WTC11 (cell line): ENCODE data around the gene DNAAF1. TPM values are rescaled to one million over a fixed set of nuclear protein-coding genes. Genes with fewer than 3 reads are reported as not detected.
A peak's percentile ranks its signal among the peaks of the same experiment; 100 is the strongest.

ENCODE experiments used
- ATAC-seq: fragments of 200-7000 bp; cut with Tn5 transposase; 2 replicates; pipeline ENCODE4 v1.10.0; 2021; ENCODE audit warnings: mild to moderate bottlenecking, moderate library complexity
- CTCF ChIA-PET: fragments of 300-600 bp; sonication (Branson Sonifier 250); formaldehyde crosslinking; loops from one replicate; lab custom pipeline; 2021; ENCODE audit warnings: antibody characterized with exemption; lab: Charles Lee
- POLR2A ChIA-PET: fragments of 350-600 bp; sonication (Branson Sonifier 250); formaldehyde crosslinking; loops from one replicate; lab custom pipeline; 2021; ENCODE audit warnings: antibody characterized with exemption; lab: Charles Lee
- DNase-seq: peaks from one replicate; pipeline ENCODE4 v3.0.0; 2021; ENCODE audit warnings: low spot score
- H3K27ac Mint-ChIP-seq: 2 replicates; pipeline ENCODE4 v1.8.0; 2021; ENCODE audit warnings: mixed read lengths
- H3K27me3 Mint-ChIP-seq: 2 replicates; pipeline ENCODE4 v1.8.0; 2021; ENCODE audit warnings: low read depth, mild to moderate bottlenecking, moderate library complexity, mixed read lengths
- H3K36me3 Mint-ChIP-seq: 2 replicates; pipeline ENCODE4 v1.8.0; 2021; ENCODE audit warnings: mixed read lengths
- H3K4me1 Mint-ChIP-seq: 2 replicates; pipeline ENCODE4 v1.8.0; 2022; ENCODE audit warnings: mixed read lengths
- H3K4me3 Mint-ChIP-seq: 2 replicates; pipeline ENCODE4 v1.8.0; 2021; ENCODE audit warnings: mild to moderate bottlenecking, moderate library complexity, mixed read lengths
- H3K9me3 Mint-ChIP-seq: 2 replicates; pipeline ENCODE4 v1.8.0; 2021; ENCODE audit warnings: mixed read lengths
- CBFB ChIP-seq: sonication (generic); formaldehyde crosslinking; IDR thresholded peaks from 2 replicates; pipeline ENCODE4 v1.8.1; 2022; ENCODE audit warnings: mild to moderate bottlenecking, low read depth, missing genetic modification reagents
- EMX1 ChIP-seq: fragments of 250-450 bp; sonication (Bioruptor Pico); IDR thresholded peaks from 2 replicates; pipeline ENCODE4 v1.8.0; 2021; ENCODE audit warnings: mild to moderate bottlenecking
- ESRRA ChIP-seq: sonication (generic); formaldehyde crosslinking; IDR thresholded peaks from 2 replicates; pipeline ENCODE4 v1.8.1; 2022; ENCODE audit warnings: mild to moderate bottlenecking, missing genetic modification reagents, borderline replicate concordance
- FOXJ3 ChIP-seq: sonication (generic); formaldehyde crosslinking; IDR thresholded peaks from 2 replicates; pipeline ENCODE4 v1.9.0; 2021; ENCODE audit warnings: missing genetic modification reagents, mild to moderate bottlenecking, borderline replicate concordance
- MXD4 ChIP-seq: fragments of 250-450 bp; sonication (Bioruptor Pico); IDR thresholded peaks from 2 replicates; pipeline ENCODE4 v1.8.0; 2021; ENCODE audit warnings: mild to moderate bottlenecking, moderate library complexity, borderline replicate concordance
- MYBL2 ChIP-seq: sonication (generic); formaldehyde crosslinking; IDR thresholded peaks from 2 replicates; pipeline ENCODE4 v1.8.1; 2023; ENCODE audit warnings: mild to moderate bottlenecking, moderate library complexity, missing genetic modification reagents
- NFE2L1 ChIP-seq: sonication (generic); formaldehyde crosslinking; IDR thresholded peaks from 2 replicates; pipeline ENCODE4 v1.8.1; 2023; ENCODE audit warnings: missing genetic modification reagents
- NR3C1 ChIP-seq: sonication (generic); formaldehyde crosslinking; conservative IDR thresholded peaks from 2 replicates; pipeline ENCODE4 v1.8.1; 2023; ENCODE audit warnings: low read depth, mild to moderate bottlenecking, missing genetic modification reagents
- OVOL2 ChIP-seq: fragments of 250-450 bp; sonication (Bioruptor Pico); IDR thresholded peaks from 2 replicates; pipeline ENCODE4 v1.9.0; 2021; ENCODE audit warnings: mild to moderate bottlenecking, borderline replicate concordance
- PRRX2 ChIP-seq: fragments of 250-450 bp; sonication (Bioruptor Pico); IDR thresholded peaks from 2 replicates; pipeline ENCODE4 v1.8.0; 2021; ENCODE audit warnings: mild to moderate bottlenecking
- RELA ChIP-seq: sonication (generic); formaldehyde crosslinking; IDR thresholded peaks from 2 replicates; pipeline ENCODE4 v1.8.1; 2022; ENCODE audit warnings: missing genetic modification reagents, mild to moderate bottlenecking, borderline replicate concordance
- RORB ChIP-seq: fragments of 250-450 bp; sonication (Bioruptor Pico); IDR thresholded peaks from 2 replicates; pipeline ENCODE4 v1.9.0; 2021; ENCODE audit warnings: mild to moderate bottlenecking
- SOX15 ChIP-seq: fragments of 250-450 bp; sonication (Bioruptor Pico); IDR thresholded peaks from 2 replicates; pipeline ENCODE4 v1.9.0; 2021; ENCODE audit warnings: mild to moderate bottlenecking
- TCF7 ChIP-seq: sonication (generic); formaldehyde crosslinking; IDR thresholded peaks from 2 replicates; pipeline ENCODE4 v1.8.0; 2022; ENCODE audit warnings: mild to moderate bottlenecking, low read depth, missing genetic modification reagents, moderate library complexity
- ZBTB21 ChIP-seq: sonication (generic); formaldehyde crosslinking; IDR thresholded peaks from 2 replicates; pipeline ENCODE4 v1.8.1; 2023; ENCODE audit warnings: mild to moderate bottlenecking, missing genetic modification reagents, borderline replicate concordance
- ZNF121 ChIP-seq: sonication (generic); formaldehyde crosslinking; IDR thresholded peaks from 2 replicates; pipeline ENCODE4 v1.8.0; 2023; ENCODE audit warnings: missing genetic modification reagents
- ZNF671 ChIP-seq: fragments of 250-450 bp; sonication (Bioruptor Pico); IDR thresholded peaks from 2 replicates; pipeline ENCODE4 v1.8.0; 2021; ENCODE audit warnings: mild to moderate bottlenecking
- total RNA-seq: library from RNA; stranded (reverse); gene quantifications from 3 replicates; pipeline ENCODE4 v1.2.3, GENCODE V29; 2021
- TF ChIP-seq, protein P1 (sequence below): sonication (generic); formaldehyde crosslinking; IDR thresholded peaks from 2 replicates; pipeline ENCODE4 v1.8.1; 2023; ENCODE audit warnings: mild to moderate bottlenecking, missing genetic modification reagents, borderline replicate concordance
- TF ChIP-seq, protein P2 (sequence below): sonication (generic); formaldehyde crosslinking; IDR thresholded peaks from 2 replicates; pipeline ENCODE4 v1.8.1; 2022; ENCODE audit warnings: missing genetic modification reagents, borderline replicate concordance
- TF ChIP-seq, protein P3 (sequence below): sonication (generic); formaldehyde crosslinking; IDR thresholded peaks from 2 replicates; pipeline ENCODE4 v1.8.1; 2023; ENCODE audit warnings: mild to moderate bottlenecking, missing genetic modification reagents

Gene DNAAF1
- total RNA-seq, 1 experiment from 2014 or later = 0.20 TPM

DNA sequence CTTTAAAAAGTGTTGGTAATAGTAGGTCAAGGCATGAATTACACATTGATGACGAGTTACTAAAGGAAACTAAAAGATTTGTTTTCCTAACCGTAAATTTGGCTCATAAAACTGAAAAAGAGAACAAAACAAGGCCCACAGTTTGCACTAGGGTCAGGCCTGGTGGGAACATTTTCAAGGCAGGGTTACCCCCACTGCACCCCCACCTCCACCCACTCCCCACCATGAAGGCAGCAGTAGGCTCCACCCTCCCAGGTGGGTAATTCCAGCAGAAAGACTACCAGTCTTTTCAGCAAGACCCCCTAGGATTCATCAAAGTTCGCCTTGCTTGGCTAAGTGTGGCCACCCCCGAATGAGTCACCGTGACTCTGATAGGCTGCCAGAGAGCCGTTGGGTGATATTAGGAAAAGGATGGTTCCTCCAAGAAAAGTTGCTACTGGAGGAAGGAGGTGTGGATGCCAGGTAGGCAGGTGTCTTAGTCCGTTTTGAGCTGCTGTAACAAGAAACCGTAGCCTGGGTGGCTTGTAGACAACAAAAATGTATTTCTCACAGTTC is 8.6 kb downstream of the DNAAF1 start:
- Mint-ChIP-seq H3K4me1 (no peaks in the 10 kb centered on the region), H3K36me3 (no peaks in the 10 kb centered on the region), H3K27me3 (peaks cover 2% of the 10 kb centered on the region; the same call in 1 of the 2 replicates), H3K27ac (no peak overlapping the region)
- POLR2A ChIA-PET = no interaction called here
- CTCF ChIA-PET = interaction anchor here (1.1 kb wide), 2 partner anchors 69 to 197 kb away, joined by 3 read pairs; no protein-coding TSS in a partner anchor
- no peak for DNase-seq
- ATAC-seq = no peak; the same call in 1 of the 2 replicates
- TF ChIP-seq RELA (CRISPR knock-in tag) (no peak), SOX15 (CRISPR knock-in tag) (no peak), NFE2L1 (no peak)
- TF ChIP-seq, all 79 proteins: peak for 0
- Mint-ChIP-seq H3K4me3 (no peak overlapping the region), H3K9me3 (no peaks in the 10 kb centered on the region)

DNA sequence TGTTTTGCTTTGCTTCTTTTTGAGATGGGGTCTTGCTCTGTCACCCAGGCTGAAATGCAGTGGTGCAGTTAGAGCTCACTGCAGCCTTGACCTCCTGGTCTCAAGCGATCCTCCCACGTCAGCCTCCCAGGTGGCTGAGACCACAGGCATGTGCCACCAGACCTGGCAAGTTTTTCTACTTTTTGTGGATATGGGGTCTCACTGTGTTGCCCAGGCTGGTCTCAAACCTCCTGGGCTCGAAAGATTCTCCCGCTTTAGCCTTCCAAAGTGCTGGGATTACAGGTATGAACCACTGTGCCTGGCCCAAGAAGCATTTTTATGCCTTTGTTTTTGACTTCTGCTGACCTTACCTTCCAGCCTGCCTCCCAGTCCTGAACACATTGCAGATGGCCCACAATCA is 10.1 kb downstream of the DNAAF1 start:
- DNase-seq = no peak
- ChIA-PET CTCF (interaction anchor here (0.6 to 1.1 kb wide), 2 partner anchors 32 to 1925 kb away, joined by 3 to 4 read pairs; partner anchors contain the start of gene TAF1C), POLR2A (no interaction called here)
- no peak overlapping the region for H3K27ac Mint-ChIP-seq
- H3K9me3 Mint-ChIP-seq = no peaks in the 10 kb centered on the region
- no peak for TF ChIP-seq ZNF671 (CRISPR knock-in tag)
- TF ChIP-seq ZNF121 (CRISPR knock-in tag) = peak; percentile 4; the same call in 1 of the 2 replicates
- no peaks in the 10 kb centered on the region for H3K36me3 Mint-ChIP-seq
- ATAC-seq = no peak
- peaks cover 2% of the 10 kb centered on the region for H3K27me3 Mint-ChIP-seq
- H3K4me3 Mint-ChIP-seq = no peak overlapping the region
- no peaks in the 10 kb centered on the region for H3K4me1 Mint-ChIP-seq

GRCh38 chr16:84155771-84156170 is 10.7 kb downstream of the DNAAF1 start:
- H3K4me1 Mint-ChIP-seq = no peaks in the 10 kb centered on the region
- ATAC-seq = no peak
- TF ChIP-seq, protein P1, sequence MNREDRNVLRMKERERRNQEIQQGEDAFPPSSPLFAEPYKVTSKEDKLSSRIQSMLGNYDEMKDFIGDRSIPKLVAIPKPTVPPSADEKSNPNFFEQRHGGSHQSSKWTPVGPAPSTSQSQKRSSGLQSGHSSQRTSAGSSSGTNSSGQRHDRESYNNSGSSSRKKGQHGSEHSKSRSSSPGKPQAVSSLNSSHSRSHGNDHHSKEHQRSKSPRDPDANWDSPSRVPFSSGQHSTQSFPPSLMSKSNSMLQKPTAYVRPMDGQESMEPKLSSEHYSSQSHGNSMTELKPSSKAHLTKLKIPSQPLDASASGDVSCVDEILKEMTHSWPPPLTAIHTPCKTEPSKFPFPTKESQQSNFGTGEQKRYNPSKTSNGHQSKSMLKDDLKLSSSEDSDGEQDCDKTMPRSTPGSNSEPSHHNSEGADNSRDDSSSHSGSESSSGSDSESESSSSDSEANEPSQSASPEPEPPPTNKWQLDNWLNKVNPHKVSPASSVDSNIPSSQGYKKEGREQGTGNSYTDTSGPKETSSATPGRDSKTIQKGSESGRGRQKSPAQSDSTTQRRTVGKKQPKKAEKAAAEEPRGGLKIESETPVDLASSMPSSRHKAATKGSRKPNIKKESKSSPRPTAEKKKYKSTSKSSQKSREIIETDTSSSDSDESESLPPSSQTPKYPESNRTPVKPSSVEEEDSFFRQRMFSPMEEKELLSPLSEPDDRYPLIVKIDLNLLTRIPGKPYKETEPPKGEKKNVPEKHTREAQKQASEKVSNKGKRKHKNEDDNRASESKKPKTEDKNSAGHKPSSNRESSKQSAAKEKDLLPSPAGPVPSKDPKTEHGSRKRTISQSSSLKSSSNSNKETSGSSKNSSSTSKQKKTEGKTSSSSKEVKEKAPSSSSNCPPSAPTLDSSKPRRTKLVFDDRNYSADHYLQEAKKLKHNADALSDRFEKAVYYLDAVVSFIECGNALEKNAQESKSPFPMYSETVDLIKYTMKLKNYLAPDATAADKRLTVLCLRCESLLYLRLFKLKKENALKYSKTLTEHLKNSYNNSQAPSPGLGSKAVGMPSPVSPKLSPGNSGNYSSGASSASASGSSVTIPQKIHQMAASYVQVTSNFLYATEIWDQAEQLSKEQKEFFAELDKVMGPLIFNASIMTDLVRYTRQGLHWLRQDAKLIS = no peak
- TF ChIP-seq MXD4 = no peak
- TF ChIP-seq OVOL2 (CRISPR knock-in tag) = no peak
- no peak for TF ChIP-seq MYBL2
- TF ChIP-seq RELA (CRISPR knock-in tag) = no peak
- TF ChIP-seq CBFB = no peak
- TF ChIP-seq, protein P2, sequence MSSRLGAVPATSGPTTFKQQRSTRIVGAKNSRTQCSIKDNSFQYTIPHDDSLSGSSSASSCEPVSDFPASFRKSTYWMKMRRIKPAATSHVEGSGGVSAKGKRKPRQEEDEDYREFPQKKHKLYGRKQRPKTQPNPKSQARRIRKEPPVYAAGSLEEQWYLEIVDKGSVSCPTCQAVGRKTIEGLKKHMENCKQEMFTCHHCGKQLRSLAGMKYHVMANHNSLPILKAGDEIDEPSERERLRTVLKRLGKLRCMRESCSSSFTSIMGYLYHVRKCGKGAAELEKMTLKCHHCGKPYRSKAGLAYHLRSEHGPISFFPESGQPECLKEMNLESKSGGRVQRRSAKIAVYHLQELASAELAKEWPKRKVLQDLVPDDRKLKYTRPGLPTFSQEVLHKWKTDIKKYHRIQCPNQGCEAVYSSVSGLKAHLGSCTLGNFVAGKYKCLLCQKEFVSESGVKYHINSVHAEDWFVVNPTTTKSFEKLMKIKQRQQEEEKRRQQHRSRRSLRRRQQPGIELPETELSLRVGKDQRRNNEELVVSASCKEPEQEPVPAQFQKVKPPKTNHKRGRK (CRISPR knock-in tag) = no peak
- no peak for TF ChIP-seq TCF7 (CRISPR knock-in tag)
- no peak for TF ChIP-seq PRRX2
- TF ChIP-seq FOXJ3 (CRISPR knock-in tag) = no peak
- no peak for TF ChIP-seq ZBTB21
- TF ChIP-seq RORB = no peak
- TF ChIP-seq ESRRA (CRISPR knock-in tag) = no peak
- TF ChIP-seq, protein P3, sequence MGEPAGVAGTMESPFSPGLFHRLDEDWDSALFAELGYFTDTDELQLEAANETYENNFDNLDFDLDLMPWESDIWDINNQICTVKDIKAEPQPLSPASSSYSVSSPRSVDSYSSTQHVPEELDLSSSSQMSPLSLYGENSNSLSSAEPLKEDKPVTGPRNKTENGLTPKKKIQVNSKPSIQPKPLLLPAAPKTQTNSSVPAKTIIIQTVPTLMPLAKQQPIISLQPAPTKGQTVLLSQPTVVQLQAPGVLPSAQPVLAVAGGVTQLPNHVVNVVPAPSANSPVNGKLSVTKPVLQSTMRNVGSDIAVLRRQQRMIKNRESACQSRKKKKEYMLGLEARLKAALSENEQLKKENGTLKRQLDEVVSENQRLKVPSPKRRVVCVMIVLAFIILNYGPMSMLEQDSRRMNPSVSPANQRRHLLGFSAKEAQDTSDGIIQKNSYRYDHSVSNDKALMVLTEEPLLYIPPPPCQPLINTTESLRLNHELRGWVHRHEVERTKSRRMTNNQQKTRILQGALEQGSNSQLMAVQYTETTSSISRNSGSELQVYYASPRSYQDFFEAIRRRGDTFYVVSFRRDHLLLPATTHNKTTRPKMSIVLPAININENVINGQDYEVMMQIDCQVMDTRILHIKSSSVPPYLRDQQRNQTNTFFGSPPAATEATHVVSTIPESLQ = no peak
- TF ChIP-seq NR3C1 (CRISPR knock-in tag) = no peak
- no peak for TF ChIP-seq EMX1 (CRISPR knock-in tag)
- ChIA-PET CTCF (interaction anchor here (0.6 to 1.8 kb wide), 5 partner anchors 31 to 1926 kb away, joined by 3 to 18 read pairs (median 4); partner anchors contain the start of genes MBTPS1, SLC38A8 and TAF1C), POLR2A (no interaction called here)
- H3K27me3 Mint-ChIP-seq = peaks cover 2% of the 10 kb centered on the region
- DNase-seq = no peak
- H3K4me3 Mint-ChIP-seq = no peak overlapping the region
- H3K9me3 Mint-ChIP-seq = no peaks in the 10 kb centered on the region
- H3K36me3 Mint-ChIP-seq = no peaks in the 10 kb centered on the region
- no peak overlapping the region for H3K27ac Mint-ChIP-seq
